H9 (cell line): ENCODE results near the gene UBE2Z. TPM values are rescaled to one million over a fixed set of nuclear protein-coding genes. Genes with fewer than 3 reads are reported as not detected.

Experiments
- DNase-seq: peaks from one replicate; pipeline ENCODE4 v3.0.0-alpha.2; 2017
- H2AFZ ChIP-seq: one replicate; pipeline ENCODE4 v1.6.1; 2013; ENCODE audit warnings: mild to moderate bottlenecking, low read length, control low read depth, moderate library complexity
- H2AK5ac ChIP-seq: 2 replicates; pipeline ENCODE4 v1.6.1; 2013; ENCODE audit warnings: low read length, control low read depth, mixed read lengths; ENCODE audit not compliant: insufficient read length
- H2BK120ac ChIP-seq: one replicate; pipeline ENCODE4 v1.6.1; 2013; ENCODE audit warnings: low read depth, mild to moderate bottlenecking, low read length, control low read depth, inconsistent platforms; ENCODE audit not compliant: poor library complexity, severe bottlenecking
- H2BK12ac ChIP-seq: 2 replicates; pipeline ENCODE4 v1.6.1; 2013; ENCODE audit warnings: low read length, control low read depth, mixed read lengths, low read depth; ENCODE audit not compliant: insufficient read length
- H2BK15ac ChIP-seq: 2 replicates; pipeline ENCODE4 v1.6.1; 2013; ENCODE audit warnings: low read depth, low read length, control low read depth
- H2BK20ac ChIP-seq: one replicate; pipeline ENCODE4 v1.6.1; 2013; ENCODE audit warnings: low read depth, mild to moderate bottlenecking, low read length, control low read depth, inconsistent platforms; ENCODE audit not compliant: poor library complexity, severe bottlenecking
- H2BK5ac ChIP-seq: 2 replicates; pipeline ENCODE4 v1.6.1; 2013; ENCODE audit warnings: low read length, control low read depth, mixed read lengths; ENCODE audit not compliant: insufficient read length
- H3K14ac ChIP-seq: 2 replicates; pipeline ENCODE4 v1.6.1; 2013; ENCODE audit warnings: low read length, control low read depth; ENCODE audit not compliant: insufficient read depth
- H3K18ac ChIP-seq: 2 replicates; pipeline ENCODE4 v1.6.1; 2013; ENCODE audit warnings: low read depth, mild to moderate bottlenecking, mixed read lengths, low read length, control low read depth; ENCODE audit not compliant: insufficient read length
- H3K23ac ChIP-seq: 2 replicates; pipeline ENCODE4 v1.6.1; 2013; ENCODE audit warnings: low read length, control low read depth, mixed read lengths, low read depth; ENCODE audit not compliant: insufficient read length
- H3K23me2 ChIP-seq: 2 replicates; pipeline ENCODE4 v1.6.1; 2013; ENCODE audit warnings: low read depth, mild to moderate bottlenecking, mixed read lengths, low read length, control low read depth; ENCODE audit not compliant: insufficient read length, poor library complexity, severe bottlenecking
- H3K27ac ChIP-seq: 2 replicates; pipeline ENCODE4 v1.5.1; 2013; ENCODE audit warnings: low read length, control low read depth, mixed read lengths, low read depth; ENCODE audit not compliant: insufficient read length
- H3K27me3 ChIP-seq: 2 replicates; pipeline ENCODE4 v1.6.1; 2013; ENCODE audit warnings: low read length, control low read depth, inconsistent platforms; ENCODE audit not compliant: insufficient read depth
- H3K4ac ChIP-seq: 2 replicates; pipeline ENCODE4 v1.6.1; 2013; ENCODE audit warnings: low read depth, mild to moderate bottlenecking, control low read depth, inconsistent platforms, low read length, moderate library complexity
- H3K4me1 ChIP-seq: 2 replicates; pipeline ENCODE4 v1.6.1; 2013; ENCODE audit warnings: low read length, control low read depth, inconsistent platforms; ENCODE audit not compliant: insufficient read depth
- H3K4me2 ChIP-seq: 2 replicates; pipeline ENCODE4 v1.6.1; 2013; ENCODE audit warnings: low read length, control low read depth, mixed read lengths; ENCODE audit not compliant: insufficient read length, insufficient read depth
- H3K56ac ChIP-seq: 2 replicates; pipeline ENCODE4 v1.6.1; 2013; ENCODE audit warnings: low read depth, mild to moderate bottlenecking, mixed read lengths, low read length, control low read depth; ENCODE audit not compliant: insufficient read length
- H3K79me1 ChIP-seq: 2 replicates; pipeline ENCODE4 v1.6.1; 2013; ENCODE audit warnings: low read depth, mild to moderate bottlenecking, moderate library complexity, low read length, control low read depth, inconsistent platforms; ENCODE audit not compliant: insufficient read depth, poor library complexity, severe bottlenecking
- H3K79me2 ChIP-seq: 2 replicates; pipeline ENCODE4 v1.6.1; 2013; ENCODE audit warnings: low read length, control low read depth, inconsistent platforms; ENCODE audit not compliant: insufficient read depth
- H3K9ac ChIP-seq: 2 replicates; pipeline ENCODE4 v1.6.1; 2013; ENCODE audit warnings: low read length, control low read depth, mixed read lengths; ENCODE audit not compliant: insufficient read length; ENCODE audit errors: extremely low read depth
- H3K9me3 ChIP-seq: one replicate; pipeline ENCODE4 v1.6.1; 2013; ENCODE audit warnings: low read depth, low read length, inconsistent platforms; ENCODE audit not compliant: control insufficient read depth
- H3T11ph ChIP-seq: one replicate; pipeline ENCODE4 v1.6.1; 2013; ENCODE audit warnings: mild to moderate bottlenecking, low read length, control low read depth, inconsistent platforms
- H4K20me1 ChIP-seq: one replicate; pipeline ENCODE4 v1.6.1; 2013; ENCODE audit not compliant: control insufficient read depth, insufficient read length, insufficient read depth
- H4K5ac ChIP-seq: 2 replicates; pipeline ENCODE4 v1.6.1; 2013; ENCODE audit warnings: low read depth, mild to moderate bottlenecking, mixed read lengths, low read length, control low read depth; ENCODE audit not compliant: insufficient read length
- H4K8ac ChIP-seq: replicated peaks from 2 replicates; pipeline ENCODE4 v1.6.1; 2013; ENCODE audit warnings: low read length, control low read depth, mixed read lengths, low read depth; ENCODE audit not compliant: insufficient read length
- H4K91ac ChIP-seq: 2 replicates; pipeline ENCODE4 v1.6.1; 2013; ENCODE audit warnings: low read depth, mild to moderate bottlenecking, moderate library complexity, mixed read lengths, low read length, control low read depth; ENCODE audit not compliant: insufficient read length
- H3K27ac Mint-ChIP-seq, 3 experiments: 2 replicates in 2 of 3; 3 replicates in 1 of 3; pipeline ENCODE4 v1.8.0; 2020 to 2021; ENCODE audit warnings: mixed read lengths in 3 of 3, mild to moderate bottlenecking in 1 of 3, moderate library complexity in 1 of 3
- H3K27me3 Mint-ChIP-seq: 2 replicates; pipeline ENCODE4 v1.8.0; 2021; ENCODE audit warnings: low read depth, mild to moderate bottlenecking, moderate library complexity, mixed read lengths
- H3K36me3 Mint-ChIP-seq, 3 experiments: 2 replicates in 2 of 3; 3 replicates in 1 of 3; pipeline ENCODE4 v1.8.0; 2020 to 2021; ENCODE audit warnings: low read depth in 3 of 3, mixed read lengths in 3 of 3; ENCODE audit not compliant: insufficient read depth in 1 of 3
- H3K4me1 Mint-ChIP-seq, 2 experiments: 2 replicates each; pipeline ENCODE4 v1.8.0; 2020; ENCODE audit warnings: mixed read lengths in 2 of 2
- H3K4me3 Mint-ChIP-seq, 2 experiments: 2 replicates in 1 of 2; 3 replicates in 1 of 2; pipeline ENCODE4 v1.8.0; 2020 to 2021; ENCODE audit warnings: mild to moderate bottlenecking in 2 of 2, mixed read lengths in 2 of 2, moderate library complexity in 1 of 2
- H3K9me3 Mint-ChIP-seq, 2 experiments: 2 replicates in 1 of 2; 3 replicates in 1 of 2; pipeline ENCODE4 v1.8.0; 2020; ENCODE audit warnings: mild to moderate bottlenecking in 2 of 2, mixed read lengths in 2 of 2, moderate library complexity in 1 of 2
- CTCF ChIP-seq: fragments of 200-600 bp; sonication (generic); conservative IDR thresholded peaks from 3 replicates; pipeline ENCODE4 v1.8.0; 2021; ENCODE audit warnings: antibody characterized with exemption, mild to moderate bottlenecking
- WGBS: extraction: QIAGEN DNeasy Blood & Tissue Kit; methylation state at CpG from one replicate; pipeline ENCODE4 v1.1.7; 2013; ENCODE audit warnings: missing lambda C conversion rate, low lambda C conversion rate, mixed read lengths; ENCODE audit not compliant: insufficient read length; ENCODE audit errors: extremely low coverage; 5-methylcytosine and 5-hydroxymethylcytosine counted together
- total RNA-seq: library from RNA; stranded (reverse); gene quantifications from 2 replicates; pipeline ENCODE4 v1.2.1, GENCODE V29; 2021

The UBE2Z gene
- total RNA-seq, 1 experiment from 2014 or later, result 80.0 TPM

- Histone ChIP-seq H3K79me1 (no peaks in the 10 kb centered on the region), H4K5ac (no peak overlapping the region), H3K79me2 (no peaks in the 10 kb centered on the region), H2AFZ (no peak overlapping the region), H2BK20ac (no peak overlapping the region), H2BK15ac (no peak overlapping the region), H3K4me2 (no peak overlapping the region), H2BK5ac (no peak overlapping the region), H3K9me3 (no peaks in the 10 kb centered on the region), H2BK12ac (no peak overlapping the region), H4K91ac (no peak overlapping the region), H2BK120ac (no peak overlapping the region), H3T11ph (no peak overlapping the region), H3K18ac (no peak overlapping the region), H3K9ac (no peak overlapping the region), H2AK5ac (no peak overlapping the region), H4K20me1 (no peaks in the 10 kb centered on the region), H3K56ac (no peak overlapping the region), H3K4me1 (no peaks in the 10 kb centered on the region; the same call in 1 of the 2 replicates), H3K27me3 (no peaks in the 10 kb centered on the region), H3K4ac (no peak overlapping the region), H3K14ac (no peak overlapping the region), H4K8ac (no peak overlapping the region), H3K27ac (no peak overlapping the region), H3K23me2 (no peaks in the 10 kb centered on the region), H3K23ac (no peak overlapping the region)
- Mint-ChIP-seq H3K4me3 (no peak overlapping the region), H3K27me3 (peaks cover 15% of the 10 kb centered on the region), H3K9me3 (no peaks in the 10 kb centered on the region), H3K4me1 (peaks cover 34% of the 10 kb centered on the region in 2 experiments), H3K36me3 (no peaks in the 10 kb centered on the region), H3K27ac (no peak overlapping the region)
- DNase-seq, result no peak
- no peak for TF ChIP-seq CTCF
- no CpG with 5 or more reads among the region's 3 CpGs for WGBS
Measured at GRCh38 chr17:48973806-48974205, 65.6 kb downstream of the UBE2Z start.

Other genes starting within 250 kb of the UBE2Z start
- not detected in 2 replicates for gene PRAC1, start 185.9 kb upstream of the UBE2Z start, total RNA-seq
- gene PRAC2, start 185.2 kb upstream of the UBE2Z start, total RNA-seq, result not detected in 2 replicates
- not detected in 2 replicates for gene HOXB13, start 179.7 kb upstream of the UBE2Z start, total RNA-seq
- 1.1 and 2.4 TPM in 2 replicates for gene TTLL6, start 91.2 kb upstream of the UBE2Z start, total RNA-seq
- gene CALCOCO2, start 77.4 kb upstream of the UBE2Z start, total RNA-seq, result 19.1 and 23.1 TPM in 2 replicates
- 84.7 and 91.5 TPM in 2 replicates for gene ATP5MC1, start 15.6 kb upstream of the UBE2Z start, total RNA-seq
- 129 and 139 TPM in 2 replicates for gene SNF8, start 36.4 kb downstream of the UBE2Z start, total RNA-seq
- gene GIP, start 60.2 kb downstream of the UBE2Z start, total RNA-seq, result not detected in 2 replicates
- 432 and 434 TPM in 2 replicates for gene IGF2BP1, start 89.0 kb downstream of the UBE2Z start, total RNA-seq
- gene B4GALNT2, start 224.4 kb downstream of the UBE2Z start, total RNA-seq, result not detected in 2 replicates